A172 (cell line): ENCODE data around the gene ABCC3. TPM values are rescaled to one million over a fixed set of nuclear protein-coding genes. Genes with fewer than 3 reads are reported as not detected.
A peak's percentile ranks its signal among the peaks of the same experiment; 100 is the strongest.
"Not testable (repeated sequence)": the region's sequence is repeated elsewhere in the genome, so short reads cannot be mapped to it uniquely, and the experiment has no call there.

Experiments used
- DNase-seq: peaks from one replicate; pipeline ENCODE4 v3.0.0-alpha.2; 2015; ENCODE audit warnings: low spot score
- total RNA-seq: library from RNA; depleted of rRNA; stranded (reverse); fragments of >200 nt; shearing (Covaris generic); gene quantifications from 2 replicates; pipeline ENCODE4 v1.2.3, GENCODE V29; 2014

The ABCC3 gene
- total RNA-seq, 1 experiment from 2014 or later, result 28.1 TPM

DNA sequence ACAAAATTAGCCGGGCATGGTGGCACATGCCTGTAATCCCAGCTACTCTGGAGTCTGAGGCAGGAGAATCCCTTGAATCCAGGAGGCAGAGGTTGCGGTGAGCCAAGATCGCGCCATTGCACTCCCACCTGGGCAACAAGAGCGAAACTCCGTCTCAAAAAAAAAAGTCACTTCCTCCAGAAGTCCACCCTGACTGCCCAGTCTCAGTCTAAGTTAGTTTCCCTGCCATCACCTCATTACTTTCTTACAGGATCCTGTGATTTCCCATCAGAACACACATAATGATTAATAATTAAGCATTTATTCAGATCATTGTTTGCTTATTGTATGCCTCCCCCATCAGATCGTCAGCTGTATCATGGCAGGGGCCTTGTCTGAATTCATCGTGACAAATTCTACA is 31.6 kb downstream of the ABCC3 start:
- DNase-seq, result no peak

DNA sequence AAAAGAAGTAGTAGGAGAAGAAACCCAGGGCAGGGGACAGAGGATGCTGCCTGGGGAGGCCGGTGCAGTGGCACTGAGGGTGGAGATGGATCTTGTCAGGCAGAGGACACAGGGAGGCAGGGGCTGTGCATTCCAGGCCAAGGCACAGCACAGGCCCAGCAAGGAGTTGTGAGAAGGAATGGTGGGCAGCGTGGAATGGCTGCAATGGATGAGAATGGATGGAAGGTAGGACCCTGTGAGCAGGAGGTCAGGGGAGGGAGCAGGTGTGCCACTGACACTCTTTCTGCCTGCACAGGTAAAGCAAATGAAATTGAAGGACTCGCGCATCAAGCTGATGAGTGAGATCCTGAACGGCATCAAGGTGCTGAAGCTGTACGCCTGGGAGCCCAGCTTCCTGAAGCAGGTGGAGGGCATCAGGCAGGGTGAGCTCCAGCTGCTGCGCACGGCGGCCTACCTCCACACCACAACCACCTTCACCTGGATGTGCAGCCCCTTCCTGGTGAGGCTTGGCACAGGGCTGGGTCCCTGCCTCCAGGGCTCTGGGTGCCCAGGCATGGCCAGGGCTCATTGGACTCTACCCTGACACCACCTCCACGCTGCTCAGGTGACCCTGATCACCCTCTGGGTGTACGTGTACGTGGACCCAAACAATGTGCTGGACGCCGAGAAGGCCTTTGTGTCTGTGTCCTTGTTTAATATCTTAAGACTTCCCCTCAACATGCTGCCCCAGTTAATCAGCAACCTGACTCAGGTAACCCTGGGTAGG is 32.8 kb downstream of the ABCC3 start:
- no peak for DNase-seq

DNA sequence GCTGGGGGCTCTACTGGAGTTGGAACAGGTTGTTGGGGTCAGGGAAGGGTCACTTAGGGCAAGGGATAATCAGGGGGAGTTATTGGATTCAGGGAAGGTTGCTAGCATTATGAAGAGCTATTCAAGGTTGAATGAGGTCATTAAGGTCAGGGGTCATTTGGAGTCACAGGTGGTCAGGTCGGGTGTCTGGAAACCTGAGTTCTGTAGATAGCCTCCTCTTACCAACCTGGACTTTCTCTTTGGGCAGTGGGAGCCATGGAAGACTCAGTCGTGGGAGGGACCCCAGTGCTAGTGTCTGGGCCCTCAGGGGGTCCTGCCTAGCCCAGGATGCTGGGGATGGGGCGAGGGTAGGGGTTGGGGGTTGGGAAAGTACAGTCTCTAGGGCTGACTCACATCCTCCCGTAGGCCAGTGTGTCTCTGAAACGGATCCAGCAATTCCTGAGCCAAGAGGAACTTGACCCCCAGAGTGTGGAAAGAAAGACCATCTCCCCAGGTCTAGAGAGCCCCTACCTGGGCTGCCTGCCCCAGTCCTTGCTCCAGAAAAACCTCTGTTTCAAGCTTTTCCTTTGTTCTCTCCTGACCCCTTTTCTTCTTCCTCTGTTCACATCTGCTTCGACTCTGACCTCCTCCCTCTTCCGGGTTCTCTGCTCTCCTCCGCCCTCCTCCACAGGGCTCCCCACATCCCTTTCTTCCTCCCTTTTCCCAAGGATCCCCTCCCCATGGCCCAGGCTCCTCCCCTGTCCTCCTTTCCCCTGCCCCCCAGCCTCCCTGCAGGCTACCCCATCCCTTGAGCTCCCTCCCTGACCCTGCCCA is 33.5 kb downstream of the ABCC3 start:
- DNase-seq, result peak; percentile 75

DNA sequence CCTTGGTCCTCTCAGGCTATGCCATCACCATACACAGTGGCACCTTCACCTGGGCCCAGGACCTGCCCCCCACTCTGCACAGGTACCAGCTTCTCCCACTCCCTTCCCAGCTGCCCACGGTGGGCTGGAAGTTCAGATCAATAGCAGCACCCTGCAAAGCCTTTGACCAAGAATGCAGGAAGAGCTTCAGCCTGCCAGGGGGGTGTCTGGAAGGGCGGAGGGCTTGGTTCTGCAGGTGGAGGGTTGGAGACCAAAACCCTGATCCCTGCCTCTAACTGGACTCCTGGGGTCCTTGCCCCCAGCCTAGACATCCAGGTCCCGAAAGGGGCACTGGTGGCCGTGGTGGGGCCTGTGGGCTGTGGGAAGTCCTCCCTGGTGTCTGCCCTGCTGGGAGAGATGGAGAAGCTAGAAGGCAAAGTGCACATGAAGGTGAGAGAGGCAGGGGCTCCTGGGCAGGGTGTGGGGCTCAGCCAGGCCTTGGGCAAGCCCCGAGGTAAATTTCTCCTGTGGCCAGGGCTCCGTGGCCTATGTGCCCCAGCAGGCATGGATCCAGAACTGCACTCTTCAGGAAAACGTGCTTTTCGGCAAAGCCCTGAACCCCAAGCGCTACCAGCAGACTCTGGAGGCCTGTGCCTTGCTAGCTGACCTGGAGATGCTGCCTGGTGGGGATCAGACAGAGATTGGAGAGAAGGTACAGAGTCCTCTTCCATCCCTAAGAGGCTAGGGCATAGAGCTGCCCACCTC is 34.3 kb downstream of the ABCC3 start:
- DNase-seq, result no peak

DNA sequence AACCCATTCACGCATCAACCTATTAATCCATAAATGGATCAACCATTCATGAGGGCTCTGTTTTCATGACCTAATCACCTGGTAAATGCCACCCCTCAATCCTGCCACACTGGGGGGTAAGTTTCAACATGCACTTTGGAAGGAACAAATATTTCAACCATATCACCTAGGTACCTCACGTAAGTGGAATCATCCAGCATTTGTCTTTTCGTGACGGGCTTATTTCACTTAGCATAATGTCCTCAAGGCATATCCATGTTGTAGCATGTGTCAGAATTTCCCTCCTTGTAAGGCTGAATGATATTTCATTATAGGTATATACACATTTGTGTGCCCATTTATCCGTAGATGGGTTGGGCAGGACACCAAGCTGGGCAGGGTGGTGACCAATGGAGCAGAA is 37.4 kb downstream of the ABCC3 start:
- no peak for DNase-seq

DNA sequence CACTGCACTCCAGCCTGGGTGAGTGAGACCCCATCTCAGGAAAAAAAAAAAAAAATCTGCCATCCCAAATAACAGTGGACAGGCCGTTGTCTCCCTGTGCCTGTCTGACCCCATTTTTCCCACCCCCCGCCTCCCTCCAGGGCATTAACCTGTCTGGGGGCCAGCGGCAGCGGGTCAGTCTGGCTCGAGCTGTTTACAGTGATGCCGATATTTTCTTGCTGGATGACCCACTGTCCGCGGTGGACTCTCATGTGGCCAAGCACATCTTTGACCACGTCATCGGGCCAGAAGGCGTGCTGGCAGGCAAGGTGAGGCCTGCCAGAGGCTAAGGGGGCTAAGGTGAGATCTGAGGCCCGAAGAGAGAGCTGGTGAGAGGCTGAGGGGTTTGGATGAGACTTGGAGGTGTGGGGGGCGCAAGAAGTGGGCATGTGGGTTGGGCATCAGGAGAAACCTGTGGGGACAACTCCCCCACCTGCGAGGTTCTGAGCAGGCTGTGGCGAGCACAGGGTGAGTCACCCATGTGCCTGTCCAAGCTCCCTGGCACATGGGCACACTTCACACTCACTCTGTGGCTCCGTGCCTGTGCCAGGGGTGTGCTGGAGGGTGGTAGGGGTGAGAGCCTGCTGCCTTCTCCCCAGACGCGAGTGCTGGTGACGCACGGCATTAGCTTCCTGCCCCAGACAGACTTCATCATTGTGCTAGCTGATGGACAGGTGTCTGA is 38.3 kb downstream of the ABCC3 start:
- DNase-seq, result peak; percentile 32

DNA sequence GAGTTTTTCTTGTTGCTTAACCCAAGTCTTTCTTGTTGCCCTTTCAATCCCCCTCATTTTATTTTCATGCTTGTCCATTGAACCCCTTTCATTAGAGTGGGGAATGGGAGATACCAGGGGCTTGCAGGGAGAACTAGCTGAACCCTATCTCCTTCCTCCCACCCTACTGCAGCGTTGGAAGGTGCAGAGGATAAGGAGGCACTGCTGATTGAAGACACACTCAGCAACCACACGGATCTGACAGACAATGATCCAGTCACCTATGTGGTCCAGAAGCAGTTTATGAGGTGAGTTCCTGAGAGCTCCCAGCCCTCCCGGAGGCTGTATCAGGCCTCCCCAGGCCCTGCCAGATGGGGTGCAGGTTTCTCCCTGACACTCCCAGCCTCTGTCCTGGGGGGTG is 40.5 kb downstream of the ABCC3 start:
- no peak for DNase-seq

DNA sequence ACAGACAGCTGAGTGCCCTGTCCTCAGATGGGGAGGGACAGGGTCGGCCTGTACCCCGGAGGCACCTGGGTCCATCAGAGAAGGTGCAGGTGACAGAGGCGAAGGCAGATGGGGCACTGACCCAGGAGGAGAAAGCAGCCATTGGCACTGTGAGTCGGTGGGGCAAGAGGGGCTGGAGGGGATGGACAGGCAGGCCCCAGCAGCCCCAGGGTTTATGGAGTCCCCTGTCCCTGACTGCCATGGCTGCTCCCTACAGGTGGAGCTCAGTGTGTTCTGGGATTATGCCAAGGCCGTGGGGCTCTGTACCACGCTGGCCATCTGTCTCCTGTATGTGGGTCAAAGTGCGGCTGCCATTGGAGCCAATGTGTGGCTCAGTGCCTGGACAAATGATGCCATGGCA is 40.9 kb downstream of the ABCC3 start:
- DNase-seq, result no peak

DNA sequence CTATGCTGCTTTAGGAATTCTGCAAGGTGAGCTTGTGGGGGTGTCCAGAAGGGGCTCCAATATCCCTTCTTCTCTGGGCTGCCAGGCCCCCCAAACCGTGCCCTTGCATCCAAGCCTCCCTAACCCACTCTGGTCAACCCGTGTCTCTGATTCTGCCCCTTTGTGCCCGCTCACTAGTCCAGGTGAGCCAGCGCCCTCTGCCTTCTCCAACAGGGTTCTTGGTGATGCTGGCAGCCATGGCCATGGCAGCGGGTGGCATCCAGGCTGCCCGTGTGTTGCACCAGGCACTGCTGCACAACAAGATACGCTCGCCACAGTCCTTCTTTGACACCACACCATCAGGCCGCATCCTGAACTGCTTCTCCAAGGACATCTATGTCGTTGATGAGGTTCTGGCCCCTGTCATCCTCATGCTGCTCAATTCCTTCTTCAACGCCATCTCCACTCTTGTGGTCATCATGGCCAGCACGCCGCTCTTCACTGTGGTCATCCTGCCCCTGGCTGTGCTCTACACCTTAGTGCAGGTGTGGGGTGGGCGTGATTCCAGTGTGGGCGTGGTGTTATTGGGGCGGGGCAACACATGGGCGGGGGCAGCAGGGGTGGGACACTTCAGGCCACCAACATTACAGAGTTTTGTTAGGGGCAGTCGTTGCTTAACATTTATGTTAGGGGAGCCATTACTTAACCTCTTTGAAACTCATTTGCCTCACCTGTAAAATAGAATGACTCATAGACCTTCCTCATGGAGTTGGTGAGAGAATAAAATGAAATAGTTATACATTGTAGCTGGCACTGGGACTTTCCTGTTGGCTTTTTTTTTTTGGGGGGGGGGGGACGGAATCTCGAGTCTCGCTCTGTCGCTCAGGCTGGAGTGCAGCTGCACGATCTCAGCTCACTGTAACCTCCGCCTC is 41.6 kb downstream of the ABCC3 start:
- DNase-seq, result no peak

DNA sequence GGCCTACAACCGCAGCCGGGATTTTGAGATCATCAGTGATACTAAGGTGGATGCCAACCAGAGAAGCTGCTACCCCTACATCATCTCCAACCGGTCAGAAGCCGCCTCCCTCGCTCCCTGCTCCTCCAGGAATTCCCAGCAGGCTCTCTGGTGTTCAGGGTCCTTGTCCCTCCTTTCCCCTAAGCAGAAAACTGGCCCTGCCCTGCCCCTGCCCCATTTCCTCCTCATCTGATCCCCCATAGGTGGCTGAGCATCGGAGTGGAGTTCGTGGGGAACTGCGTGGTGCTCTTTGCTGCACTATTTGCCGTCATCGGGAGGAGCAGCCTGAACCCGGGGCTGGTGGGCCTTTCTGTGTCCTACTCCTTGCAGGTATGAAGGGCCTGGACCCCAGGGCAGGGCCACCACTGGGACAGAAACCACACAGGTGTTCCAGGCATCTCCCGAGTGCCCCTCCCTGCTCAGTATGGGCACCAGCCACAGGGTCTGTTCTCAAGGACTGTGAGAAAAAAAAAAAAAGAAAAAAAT is 43.2 kb downstream of the ABCC3 start:
- DNase-seq, result no peak

DNA sequence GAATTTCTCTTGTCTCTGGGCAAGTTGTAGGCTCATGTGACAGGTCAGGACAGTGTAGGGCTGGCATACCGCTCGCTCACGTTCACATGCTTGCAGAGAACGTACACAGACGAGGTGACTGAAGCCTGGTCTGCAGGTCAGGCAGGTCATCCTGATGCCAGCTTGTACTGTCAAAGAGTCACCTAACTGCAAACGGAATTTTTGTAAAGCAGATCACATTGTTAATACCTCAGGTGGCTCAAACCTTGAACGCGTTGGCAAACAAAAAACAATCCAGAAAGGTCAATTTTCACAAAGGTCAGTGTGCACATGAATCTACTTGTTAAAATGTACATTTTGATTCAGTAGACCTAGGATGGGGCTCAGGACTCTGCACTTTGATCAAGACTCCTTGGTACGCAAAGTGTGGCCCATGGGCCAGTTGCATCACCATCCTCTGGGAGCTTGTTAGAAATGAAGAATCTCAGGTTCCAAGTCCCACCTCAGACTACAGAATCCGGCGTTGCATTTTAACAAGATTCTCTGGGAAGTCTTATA is 44.4 kb downstream of the ABCC3 start:
- no peak for DNase-seq

DNA sequence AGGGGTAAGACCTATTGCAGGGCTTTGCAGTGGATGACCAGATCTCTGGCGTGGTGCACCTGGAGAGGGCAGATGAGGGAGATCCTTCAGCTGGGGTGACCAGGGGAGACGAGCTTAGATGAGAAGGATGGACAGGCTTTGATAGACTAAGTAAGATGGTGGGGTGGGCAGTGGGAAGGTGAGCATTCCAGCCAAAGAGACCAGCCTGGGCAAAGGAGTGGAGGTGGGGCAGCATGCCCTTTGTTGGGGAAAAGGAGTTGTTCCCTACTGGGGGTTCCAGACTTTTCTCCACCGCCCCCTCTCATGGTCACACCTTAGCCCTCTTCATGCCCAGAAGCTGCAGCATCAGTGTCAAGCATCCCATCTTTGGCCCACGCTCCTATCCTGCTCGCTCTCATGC is 45.4 kb downstream of the ABCC3 start:
- DNase-seq, result no peak

DNA sequence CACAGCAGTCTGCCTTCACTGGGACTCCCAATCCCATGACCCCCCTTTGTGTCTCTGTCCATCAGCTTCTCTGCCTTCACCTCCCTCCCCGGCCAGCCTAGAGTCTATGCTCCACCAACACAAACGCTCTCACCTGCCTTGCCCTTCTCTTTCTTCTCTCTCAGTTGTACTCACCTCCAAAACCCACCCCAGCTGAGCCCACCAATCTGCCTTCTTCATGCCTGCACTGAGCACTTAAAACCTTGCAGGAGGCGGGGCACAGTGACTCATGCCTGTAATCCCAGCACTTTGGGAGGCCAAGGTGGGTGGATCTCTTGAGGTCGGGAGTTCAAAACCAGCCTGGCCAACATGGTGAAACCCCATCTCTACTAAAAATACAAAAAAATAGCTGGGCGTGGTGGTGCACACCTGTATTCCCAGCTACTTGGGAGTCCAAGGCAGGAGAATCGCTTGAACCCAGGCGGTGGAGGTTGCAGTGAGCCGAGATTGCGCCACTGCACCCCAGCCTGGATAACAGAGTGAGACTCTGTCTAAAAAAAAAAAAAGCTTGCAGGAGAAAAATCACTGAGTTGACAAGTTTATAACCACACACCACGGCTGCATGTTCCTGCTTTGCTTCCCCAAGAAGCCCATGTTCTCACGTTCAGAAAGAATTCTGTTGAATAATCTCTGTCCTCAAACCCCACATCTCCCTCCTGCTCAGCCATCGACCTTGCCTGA is 46.0 kb downstream of the ABCC3 start:
- DNase-seq, result not testable (repeated sequence)

DNA sequence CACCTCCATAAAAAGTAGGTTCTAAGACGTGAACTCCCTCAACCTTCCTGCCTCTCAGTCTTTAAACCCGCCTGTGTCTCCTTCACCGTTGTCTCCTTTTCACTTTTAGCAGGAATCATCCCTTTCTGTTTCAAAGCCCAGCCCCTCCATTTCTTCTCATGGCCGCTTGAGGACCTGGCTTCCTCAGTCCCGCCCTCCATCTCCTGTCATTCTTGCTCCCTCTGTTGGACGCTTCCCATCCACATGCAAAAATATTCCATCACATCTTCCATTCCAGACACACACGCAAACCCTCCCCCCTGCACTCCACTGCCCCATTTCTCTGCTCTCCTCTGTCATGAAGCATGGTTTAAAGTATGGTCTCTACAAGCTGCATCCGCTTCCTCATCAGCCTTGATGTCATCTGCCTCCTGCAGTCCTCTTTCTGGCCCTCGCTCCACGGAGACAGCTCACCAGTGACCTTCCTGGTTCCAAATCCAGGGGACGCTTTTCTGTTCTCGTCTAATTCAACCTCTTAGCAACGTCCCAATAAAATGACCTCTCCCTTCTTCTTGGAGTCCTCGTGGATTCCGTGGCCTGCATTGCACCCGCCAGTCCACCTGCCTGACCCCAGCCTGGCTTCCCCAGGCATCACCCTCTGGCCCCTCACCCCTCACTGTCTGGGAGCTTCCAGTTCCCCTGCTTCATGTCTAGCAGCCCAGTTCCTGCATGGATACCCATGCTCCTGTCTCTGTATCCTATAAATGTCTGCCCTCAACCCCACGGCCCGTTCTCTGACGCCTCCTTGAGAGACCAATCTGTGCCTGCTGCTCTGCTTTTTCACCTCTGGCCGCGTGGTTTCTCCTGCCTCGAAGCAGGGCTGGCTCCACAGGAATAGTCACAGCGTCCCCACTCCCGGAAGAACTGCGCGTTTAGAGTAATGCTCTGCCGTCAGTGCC is 46.9 kb downstream of the ABCC3 start:
- DNase-seq, result peak; percentile 78

DNA sequence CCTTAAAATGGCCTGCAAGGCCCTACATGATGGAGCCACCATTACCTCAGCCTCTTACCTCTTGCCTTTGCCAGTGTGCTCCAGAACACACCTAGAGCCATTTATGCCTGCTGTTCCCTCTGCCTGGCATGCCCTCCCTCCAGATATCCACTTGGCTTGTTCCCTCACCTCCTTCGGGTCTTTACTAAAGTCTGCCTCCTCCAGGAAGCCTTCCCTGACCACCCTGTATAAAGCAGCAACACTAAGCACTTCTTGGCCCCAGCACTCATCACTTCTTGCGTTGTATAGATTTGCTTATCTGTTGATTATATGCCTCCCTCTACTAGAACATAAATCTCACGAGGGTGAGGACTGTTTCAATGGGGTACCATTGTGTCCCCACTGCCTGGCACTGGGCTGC is 47.8 kb downstream of the ABCC3 start:
- no peak for DNase-seq

DNA sequence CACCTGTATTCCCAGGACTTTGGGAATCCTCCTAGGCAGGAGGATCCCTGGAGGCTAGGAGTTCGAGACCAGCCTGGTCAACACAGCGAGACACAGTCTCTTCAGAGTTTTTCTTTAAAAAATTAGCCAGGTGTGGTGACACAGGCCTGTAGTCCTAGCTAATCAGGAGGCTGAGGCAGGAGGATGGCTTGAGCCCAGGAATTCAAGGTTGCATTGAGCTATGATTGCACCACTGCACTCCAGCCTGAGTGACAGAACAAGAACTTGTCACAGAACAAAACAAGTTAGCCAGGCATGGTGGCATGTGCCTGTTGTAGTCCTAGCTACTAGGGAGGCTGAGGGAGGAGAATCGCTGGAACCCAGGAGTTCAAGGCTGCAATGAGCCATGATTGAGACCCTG is 48.3 kb downstream of the ABCC3 start:
- DNase-seq, result no peak

DNA sequence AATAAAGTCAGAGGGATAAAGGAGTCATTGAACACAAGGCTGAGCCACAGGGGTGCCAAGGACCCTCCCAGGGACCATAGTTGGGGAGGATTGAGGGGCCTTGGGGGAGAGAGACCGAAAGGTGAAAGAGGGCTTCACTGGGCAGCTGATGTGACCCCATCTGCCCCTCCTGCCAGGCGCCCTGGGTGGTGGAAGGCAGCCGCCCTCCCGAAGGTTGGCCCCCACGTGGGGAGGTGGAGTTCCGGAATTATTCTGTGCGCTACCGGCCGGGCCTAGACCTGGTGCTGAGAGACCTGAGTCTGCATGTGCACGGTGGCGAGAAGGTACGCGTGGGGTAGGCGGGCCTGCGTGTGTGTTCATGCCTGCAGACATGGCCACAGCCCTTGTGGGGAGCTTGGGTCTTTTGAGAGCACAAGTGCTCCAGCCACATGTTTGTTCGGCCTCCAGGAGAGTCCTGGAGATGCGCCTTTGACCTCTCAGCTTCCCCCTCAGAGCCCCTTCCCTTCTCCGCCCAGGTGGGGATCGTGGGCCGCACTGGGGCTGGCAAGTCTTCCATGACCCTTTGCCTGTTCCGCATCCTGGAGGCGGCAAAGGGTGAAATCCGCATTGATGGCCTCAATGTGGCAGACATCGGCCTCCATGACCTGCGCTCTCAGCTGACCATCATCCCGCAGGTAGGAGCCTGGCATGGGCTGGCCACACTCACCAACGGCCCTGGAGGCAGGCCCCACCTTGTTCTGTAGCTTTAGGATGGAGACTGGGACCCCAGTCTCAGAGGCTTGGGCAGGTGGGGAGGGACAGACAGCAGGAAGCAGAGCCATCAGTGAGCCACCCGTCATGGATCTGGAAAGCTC is 49.0 kb downstream of the ABCC3 start:
- DNase-seq, result no peak

DNA sequence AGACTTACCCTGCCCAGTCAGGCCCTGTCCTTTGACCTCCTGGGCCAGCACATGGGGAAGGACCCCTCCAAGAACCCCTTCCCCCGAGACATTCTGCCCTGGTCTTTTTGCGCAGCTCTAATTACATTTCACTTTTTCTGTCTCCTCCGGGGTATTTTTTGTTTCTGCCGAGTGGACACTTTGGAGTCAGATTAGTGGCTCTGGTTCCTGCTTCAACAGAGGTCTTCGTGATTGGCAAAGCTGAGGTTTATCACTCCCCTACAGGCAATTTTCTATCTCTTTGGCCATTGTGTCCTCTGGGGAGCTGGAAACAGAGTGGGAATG is 49.6 kb downstream of the ABCC3 start:
- DNase-seq, result no peak
